Lower leg skin (tissue), 3 donors: ENCODE measurements around the gene KCTD20.

Experiments used
- POLR2A ChIP-seq, 2 donors: fragments of 450-650 bp; IDR thresholded peaks; one replicate each; pipeline ENCODE4 v1.6.1; 2016 to 2017; ENCODE audit warnings: antibody characterized with exemption in 2 of 2, mild to moderate bottlenecking in 1 of 2, moderate library complexity in 1 of 2
- TF ChIP-seq, protein P1 (sequence below), 3 donors: fragments of 450-650 bp; IDR thresholded peaks; one replicate each; pipeline ENCODE4 v1.5.1; 2016; ENCODE audit warnings: antibody characterized with exemption in 3 of 3, mild to moderate bottlenecking in 3 of 3, moderate library complexity in 2 of 3

DNA sequence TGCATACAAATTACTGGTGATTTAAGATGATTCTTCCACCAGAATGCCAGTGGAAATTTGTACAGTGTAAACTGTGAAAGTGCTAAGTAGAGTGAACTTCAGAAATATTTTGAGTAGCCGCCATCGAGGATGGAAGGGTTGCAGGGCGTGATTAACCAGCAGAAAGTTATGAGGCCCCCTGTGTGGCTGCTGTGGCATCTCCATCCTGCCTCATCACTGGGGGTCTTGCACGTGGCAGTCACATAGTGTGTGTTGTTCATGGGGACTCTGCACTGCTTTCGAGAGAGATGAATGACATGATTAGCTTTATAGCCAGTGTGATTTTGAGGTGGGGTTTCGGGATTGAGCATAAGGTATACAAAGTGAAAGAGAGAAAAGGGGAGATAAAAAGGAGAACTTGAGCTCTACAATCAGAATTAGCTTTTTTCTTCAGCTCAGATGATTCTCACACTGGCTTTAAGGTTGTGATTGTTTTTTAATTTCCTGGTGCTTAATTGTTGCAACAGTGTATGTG lies 26.4 kb downstream of the KCTD20 start:
- TF ChIP-seq, protein P1, sequence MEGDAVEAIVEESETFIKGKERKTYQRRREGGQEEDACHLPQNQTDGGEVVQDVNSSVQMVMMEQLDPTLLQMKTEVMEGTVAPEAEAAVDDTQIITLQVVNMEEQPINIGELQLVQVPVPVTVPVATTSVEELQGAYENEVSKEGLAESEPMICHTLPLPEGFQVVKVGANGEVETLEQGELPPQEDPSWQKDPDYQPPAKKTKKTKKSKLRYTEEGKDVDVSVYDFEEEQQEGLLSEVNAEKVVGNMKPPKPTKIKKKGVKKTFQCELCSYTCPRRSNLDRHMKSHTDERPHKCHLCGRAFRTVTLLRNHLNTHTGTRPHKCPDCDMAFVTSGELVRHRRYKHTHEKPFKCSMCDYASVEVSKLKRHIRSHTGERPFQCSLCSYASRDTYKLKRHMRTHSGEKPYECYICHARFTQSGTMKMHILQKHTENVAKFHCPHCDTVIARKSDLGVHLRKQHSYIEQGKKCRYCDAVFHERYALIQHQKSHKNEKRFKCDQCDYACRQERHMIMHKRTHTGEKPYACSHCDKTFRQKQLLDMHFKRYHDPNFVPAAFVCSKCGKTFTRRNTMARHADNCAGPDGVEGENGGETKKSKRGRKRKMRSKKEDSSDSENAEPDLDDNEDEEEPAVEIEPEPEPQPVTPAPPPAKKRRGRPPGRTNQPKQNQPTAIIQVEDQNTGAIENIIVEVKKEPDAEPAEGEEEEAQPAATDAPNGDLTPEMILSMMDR (IDR thresholded peaks at IDR 0.05), result no peak
- TF ChIP-seq POLR2A (IDR thresholded peaks at IDR 0.05), result no peak
